Upper lobe of left lung (tissue), 6 donors: ENCODE measurements around the gene FAM234A. TPM values are rescaled to one million over a fixed set of nuclear protein-coding genes. Genes with fewer than 3 reads are reported as not detected.
"Not testable (repeated sequence)": the region's sequence is repeated elsewhere in the genome, so short reads cannot be mapped to it uniquely, and the experiment has no call there.

ENCODE experiments used
- ATAC-seq, 2 donors: fragments of 200-7000 bp; cut with Tn5 transposase; one replicate each; pipeline ENCODE4 v1.9.1; 2022; ENCODE audit warnings: mild to moderate bottlenecking in 2 of 2, moderate library complexity in 2 of 2; ENCODE audit not compliant: low FRiP score in 2 of 2
- DNase-seq, 2 donors: peaks; one replicate each; pipeline ENCODE4 v3.0.0-alpha.2; 2019 to 2020
- H3K27ac ChIP-seq, 4 donors: fragments of 200-600 bp; sonication (generic); one replicate each; pipeline ENCODE4 v1.5.1; 2016 to 2019
- H3K27me3 ChIP-seq, 4 donors: fragments of 200-600 bp; sonication (generic); one replicate each; pipeline ENCODE4 v1.5.1; 2017 to 2019
- H3K36me3 ChIP-seq, 4 donors: fragments of 200-600 bp; sonication (generic); one replicate each; pipeline ENCODE4 v1.5.1; 2016 to 2019
- H3K4me1 ChIP-seq, 4 donors: fragments of 200-600 bp; sonication (generic); one replicate each; pipeline ENCODE4 v1.5.1; 2018 to 2019
- H3K4me3 ChIP-seq, 4 donors: fragments of 200-600 bp; sonication (generic); one replicate each; pipeline ENCODE4 v1.5.1; 2017 to 2019; ENCODE audit warnings: mild to moderate bottlenecking in 2 of 4, moderate library complexity in 1 of 4
- H3K9me3 ChIP-seq, 4 donors: fragments of 200-600 bp; sonication (generic); one replicate each; pipeline ENCODE4 v1.5.1; 2018 to 2019
- CTCF ChIP-seq, 6 experiments: fragments of 450-650 bp in 4 of 6; fragments of 200-600 bp in 2 of 6; sonication (generic) in 2 of 6; IDR thresholded peaks; one replicate each; pipeline ENCODE4 v1.5.1; 2016 to 2019; ENCODE audit warnings: antibody characterized with exemption in 6 of 6
- EP300 ChIP-seq, 4 donors: sonication (generic); formaldehyde crosslinking; IDR thresholded peaks; one replicate each; pipeline ENCODE4 v1.5.1; 2017; ENCODE audit warnings: antibody characterized with exemption in 4 of 4, control low read depth in 2 of 4
- POLR2A ChIP-seq, 4 donors: fragments of 450-650 bp; IDR thresholded peaks; one replicate each; pipeline ENCODE4 v1.5.1; 2016 to 2017; ENCODE audit warnings: antibody characterized with exemption in 4 of 4, mild to moderate bottlenecking in 2 of 4
- POLR2AphosphoS5 ChIP-seq, 2 donors: sonication (generic); formaldehyde crosslinking; IDR thresholded peaks; one replicate each; pipeline ENCODE4 v1.5.1; 2017; ENCODE audit warnings: antibody characterized with exemption in 2 of 2
- WGBS, 2 donors: methylation state at CpG; one replicate each; pipeline ENCODE4 v1.1.5; 2017 to 2018; 5-methylcytosine and 5-hydroxymethylcytosine counted together
- total RNA-seq, 6 donors: library from RNA; depleted of rRNA in 4 of 6; stranded (reverse); fragments of >200 nt in 4 of 6; gene quantifications; one replicate each; pipeline versions ENCODE4 v1.1.0 to v1.2.1, GENCODE V29; 2016 to 2021
- donor health status: DM: no; HTN: no; CAD: no; lungs with moderate emphysema.
- donor health status: DM: no; HTN: yes; CAD: no; lungs with severe emphysema.

The FAM234A gene
- total RNA-seq, 6 donors from 2014 or later: 55.4 to 92.7 (median 66.0) TPM

DNA sequence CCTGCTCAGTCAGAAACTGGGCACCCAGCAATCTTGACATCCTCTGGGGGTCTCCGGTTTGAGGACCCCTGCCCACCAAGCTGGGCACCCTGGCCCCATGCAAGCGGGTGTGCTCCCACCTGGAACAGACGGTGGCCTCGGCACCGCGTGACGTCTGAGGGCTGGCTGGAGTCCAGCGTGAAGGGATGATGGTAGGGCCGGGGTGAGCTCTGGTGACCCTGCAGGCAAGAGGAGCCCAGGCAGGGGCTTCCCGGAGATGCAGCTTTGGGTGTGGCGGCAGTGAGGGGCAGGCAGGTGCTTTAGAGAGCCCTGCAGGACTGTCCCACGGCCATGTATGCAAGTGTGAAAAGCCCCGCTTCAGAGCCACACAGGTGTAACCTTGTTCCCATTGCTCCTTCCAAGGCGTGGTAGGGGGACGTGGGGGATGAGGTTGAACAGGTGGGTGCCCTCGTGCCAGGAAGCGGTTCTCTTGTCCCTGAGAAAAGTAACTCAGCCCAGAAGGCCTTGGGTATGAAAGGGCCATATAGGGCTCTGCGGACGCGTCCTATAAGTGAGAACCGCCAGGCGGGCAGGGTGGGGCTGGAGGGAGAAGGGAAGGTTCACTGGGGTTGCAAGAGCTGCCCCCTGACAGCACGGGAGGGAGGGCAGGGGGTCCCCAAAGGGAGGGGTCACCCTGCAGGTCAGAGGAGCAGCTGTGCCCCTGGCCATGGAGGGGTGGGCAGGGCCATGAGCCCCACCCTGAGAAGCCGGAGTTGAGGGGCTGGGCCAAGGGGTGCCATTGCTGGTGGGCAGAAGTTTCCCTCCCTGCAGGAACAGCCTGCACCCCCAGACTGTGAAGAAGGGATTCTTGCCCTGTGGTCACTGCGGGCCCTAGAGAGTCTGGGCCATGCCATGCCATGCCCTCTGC lies 31.9 kb downstream of the FAM234A start:
- H3K9me3 ChIP-seq: no peaks in the 10 kb centered on the region
- H3K4me1 ChIP-seq: no peaks in the 10 kb centered on the region
- ATAC-seq (no peak), DNase-seq (no peak)
- no peak overlapping the region for H3K27ac ChIP-seq
- H3K27me3 ChIP-seq: no peaks in the 10 kb centered on the region
- peaks cover 5 to 40% (median 32%) of the 10 kb centered on the region in 4 donors for H3K36me3 ChIP-seq
- TF ChIP-seq POLR2A (IDR thresholded peaks at IDR 0.05): no peak
- no peak for TF ChIP-seq CTCF (IDR thresholded peaks at IDR 0.05)
- no peak for TF ChIP-seq EP300 (IDR thresholded peaks at IDR 0.05)
- H3K4me3 ChIP-seq: no peak overlapping the region
- 83% methylated on average over 14 to 24 of the region's 25 CpGs for WGBS, 2 donors

GRCh38 chr16:267562-267961 lies 32.9 kb downstream of the FAM234A start:
- H3K9me3 ChIP-seq, ATAC-seq, DNase-seq, H3K27ac ChIP-seq, H3K4me3 ChIP-seq, H3K27me3 ChIP-seq, H3K4me1 ChIP-seq: not testable (repeated sequence)
- peaks cover 0 to 30% (median 22%) of the 10 kb centered on the region in 4 donors for H3K36me3 ChIP-seq
- 87 to 91% methylated on average over 17 of the region's 17 CpGs for WGBS, 2 donors

DNA sequence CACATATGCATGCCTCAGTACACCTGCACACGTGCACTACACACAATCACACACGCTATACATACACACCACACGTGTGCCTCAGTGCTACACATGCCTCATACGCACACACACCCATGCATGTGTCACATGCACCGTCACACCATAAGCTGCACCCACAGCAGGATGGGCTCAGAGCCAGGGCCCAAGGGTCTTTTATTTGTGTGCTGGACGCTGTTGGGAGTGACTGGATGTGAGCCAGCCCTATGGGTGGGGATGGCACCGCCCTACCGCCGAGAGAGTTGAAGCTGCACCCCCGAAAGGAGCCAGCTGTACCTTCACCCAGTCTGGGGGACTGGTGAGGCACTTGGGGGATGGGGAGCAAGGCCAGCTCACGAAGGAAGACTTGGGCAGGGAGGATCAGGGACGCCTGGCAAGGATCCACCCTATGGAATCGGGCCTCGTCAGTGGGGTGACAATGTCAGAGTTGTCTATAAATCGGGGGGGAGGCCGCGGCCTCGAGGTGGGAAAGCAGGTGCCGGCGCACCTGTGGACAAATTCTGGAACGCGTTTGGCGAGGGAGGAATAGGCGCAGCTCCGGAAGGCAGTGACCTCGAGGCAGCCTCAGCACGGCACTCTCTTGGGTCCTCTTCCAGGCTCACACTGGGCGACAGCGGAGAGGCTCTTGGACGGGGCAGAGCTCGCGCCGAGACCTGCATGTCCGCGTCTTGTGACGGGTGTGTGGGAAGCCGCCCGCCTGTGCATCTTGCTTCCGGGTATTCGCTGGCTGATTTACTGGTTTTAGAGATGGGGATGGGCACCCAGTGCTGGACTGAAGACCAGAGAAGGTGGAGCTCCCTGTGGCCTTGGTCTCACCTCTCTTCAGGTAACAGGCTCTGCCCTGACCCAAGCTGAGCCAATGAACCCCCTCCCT lies 33.8 kb downstream of the FAM234A start:
- no peak overlapping the region for H3K4me3 ChIP-seq
- WGBS, 2 donors: 64 to 68% methylated on average over 20 to 39 of the region's 40 CpGs
- TF ChIP-seq POLR2AphosphoS5 (IDR thresholded peaks at IDR 0.05) (no peak), CTCF (IDR thresholded peaks at IDR 0.05) (no peak), POLR2A (IDR thresholded peaks at IDR 0.05) (no peak), EP300 (IDR thresholded peaks at IDR 0.05) (no peak)
- no peaks in the 10 kb centered on the region for H3K27me3 ChIP-seq
- no peaks in the 10 kb centered on the region for H3K9me3 ChIP-seq
- peak in 1 of 2 donors; percentile 75 for DNase-seq
- no peak for ATAC-seq
- H3K4me1 ChIP-seq: no peaks in the 10 kb centered on the region
- peaks cover 0 to 22% (median 15%) of the 10 kb centered on the region in 4 donors for H3K36me3 ChIP-seq
- H3K27ac ChIP-seq: no peak overlapping the region

- H3K27me3 ChIP-seq: no peaks in the 10 kb centered on the region
- ATAC-seq: no peak
- no peak overlapping the region for H3K4me3 ChIP-seq
- H3K4me1 ChIP-seq: no peaks in the 10 kb centered on the region
- TF ChIP-seq CTCF (IDR thresholded peaks at IDR 0.05): no peak
- TF ChIP-seq POLR2AphosphoS5 (IDR thresholded peaks at IDR 0.05): no peak
- peaks cover 0 to 13% (median 7%) of the 10 kb centered on the region in 4 donors for H3K36me3 ChIP-seq
- 85 to 92% methylated on average over 13 to 19 of the region's 24 CpGs for WGBS, 2 donors
- no peaks in the 10 kb centered on the region for H3K9me3 ChIP-seq
- DNase-seq: peak in 1 of 2 donors; percentile 76
- no peak overlapping the region for H3K27ac ChIP-seq
These were observed 34.6 kb downstream of the FAM234A start for GRCh38 chr16:269061-269796.
